Astrocyte of the cerebellum (primary cell): ENCODE data around the gene MAGI1.

Experiments
- DNase-seq: peaks from one replicate; pipeline ENCODE4 v3.0.0-alpha.2; 2011; ENCODE audit warnings: low read depth
- H3K4me3 ChIP-seq: 2 replicates; pipeline ENCODE4 v1.5.1; 2011; ENCODE audit warnings: mild to moderate bottlenecking, low read depth, low read length, moderate library complexity
- CTCF ChIP-seq: IDR thresholded peaks from 2 replicates; pipeline ENCODE4 v1.5.1; 2012; ENCODE audit warnings: low read length, low read depth, moderate library complexity, mild to moderate bottlenecking; ENCODE audit errors: missing control alignments
- in situ Hi-C: cut with HindIII; loops from 2 replicates; pipeline ENCODE4 v1.10.0; 2017; ENCODE audit warnings: low sequenced_read_pairs

The MAGI1 gene

GRCh38 chr3:65793495-65794200 lies 245.1 kb downstream of the MAGI1 start:
- no peak for TF ChIP-seq CTCF
- DNase-seq: no peak
- no peak overlapping the region for H3K4me3 ChIP-seq
- in situ Hi-C loops: no loop called here

GRCh38 chr3:65788461-65788860 lies 250.3 kb downstream of the MAGI1 start:
- in situ Hi-C loops: no loop called here
- no peak for DNase-seq
- no peak for TF ChIP-seq CTCF
- no peak overlapping the region for H3K4me3 ChIP-seq

- TF ChIP-seq CTCF: no peak
- no peak for DNase-seq
- H3K4me3 ChIP-seq: no peak overlapping the region
- in situ Hi-C loops: no loop called here
Observed at GRCh38 chr3:65787827-65788226, 250.9 kb downstream of the MAGI1 start.

- in situ Hi-C loops: no loop called here
Observed at GRCh38 chr3:65787340-65787739, 251.4 kb downstream of the MAGI1 start.

GRCh38 chr3:65786890-65787289 lies 251.8 kb downstream of the MAGI1 start:
- no peak for TF ChIP-seq CTCF
- no peak for DNase-seq
- in situ Hi-C loops: no loop called here
- no peak overlapping the region for H3K4me3 ChIP-seq

More at GRCh38 chr3:65787340-65787739, 251.4 kb downstream of the MAGI1 start:
- no peak for DNase-seq
- no peak for TF ChIP-seq CTCF
- H3K4me3 ChIP-seq: no peak overlapping the region

- no peak overlapping the region for H3K4me3 ChIP-seq
- TF ChIP-seq CTCF: peak; percentile 58
- in situ Hi-C loops: no loop called here
- DNase-seq: peak; percentile 52
Observed at GRCh38 chr3:65785065-65785645, 253.6 kb downstream of the MAGI1 start.
